HG03064 (cell line): ENCODE results near the gene TEDDM1.

ENCODE experiments used
- ATAC-seq: cut with Tn5 transposase; IDR thresholded peaks from one replicate; pipeline ENCODE4 v1.9.1; 2021; ENCODE audit warnings: low read depth; ENCODE audit not compliant: unreplicated experiment

Gene TEDDM1

DNA sequence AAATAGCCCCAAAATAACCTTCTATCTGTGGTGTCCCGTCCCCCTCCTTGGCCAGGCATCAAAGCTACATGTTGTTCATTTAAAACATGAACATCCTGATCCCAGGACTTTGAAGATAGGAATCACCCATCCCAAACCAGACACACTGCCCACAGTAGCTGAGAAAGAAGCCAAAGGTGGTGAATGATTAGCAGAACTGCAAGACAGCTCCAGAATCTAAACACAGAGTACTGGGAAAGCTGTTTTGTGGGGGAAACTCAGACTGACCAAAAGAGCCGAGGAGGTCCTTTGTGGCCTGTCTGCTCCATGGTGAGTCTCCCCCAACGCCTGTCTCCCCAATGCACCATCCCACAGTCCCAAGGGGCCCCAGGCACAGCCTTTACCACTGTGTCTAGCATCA is 7.3 kb upstream of the TEDDM1 start:
- ATAC-seq = no peak

DNA sequence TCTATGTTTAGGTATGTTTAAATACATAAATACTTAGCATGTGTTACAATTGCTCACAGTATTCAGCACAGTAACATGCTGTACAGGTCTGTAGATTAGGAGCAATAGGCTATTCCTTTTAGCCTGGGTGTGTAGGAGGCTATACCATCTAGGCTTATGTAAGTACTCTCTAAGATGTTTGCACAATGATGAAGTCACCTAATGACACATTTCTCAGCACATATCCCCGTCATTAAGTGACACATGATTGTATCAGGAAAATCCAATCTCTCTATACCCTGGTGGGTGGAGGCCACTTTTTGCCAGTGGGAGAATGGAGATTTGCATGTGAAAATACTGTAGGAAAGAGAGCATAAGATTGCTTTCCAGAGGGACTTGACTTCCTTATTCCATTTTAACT is 5.5 kb upstream of the TEDDM1 start:
- no peak for ATAC-seq

DNA sequence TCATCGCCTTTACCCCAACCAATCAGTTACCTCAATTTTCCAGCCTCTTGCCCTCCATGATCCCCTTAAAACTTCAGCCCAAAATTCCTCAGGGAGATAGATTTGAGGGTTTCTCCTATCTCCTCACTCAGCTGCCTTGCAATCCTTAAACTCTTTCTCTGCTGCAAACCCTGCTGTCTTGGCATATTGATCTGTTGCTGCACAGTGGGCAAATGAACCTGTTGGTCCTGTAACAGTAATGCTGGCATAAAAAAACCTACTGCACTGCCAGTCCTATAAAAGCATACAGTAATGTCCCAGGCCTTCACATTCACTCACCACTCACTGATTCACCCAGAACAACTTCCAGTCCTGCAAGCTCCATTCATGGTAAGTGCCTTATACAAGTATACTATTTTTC is 5.1 kb upstream of the TEDDM1 start:
- ATAC-seq = no peak

DNA sequence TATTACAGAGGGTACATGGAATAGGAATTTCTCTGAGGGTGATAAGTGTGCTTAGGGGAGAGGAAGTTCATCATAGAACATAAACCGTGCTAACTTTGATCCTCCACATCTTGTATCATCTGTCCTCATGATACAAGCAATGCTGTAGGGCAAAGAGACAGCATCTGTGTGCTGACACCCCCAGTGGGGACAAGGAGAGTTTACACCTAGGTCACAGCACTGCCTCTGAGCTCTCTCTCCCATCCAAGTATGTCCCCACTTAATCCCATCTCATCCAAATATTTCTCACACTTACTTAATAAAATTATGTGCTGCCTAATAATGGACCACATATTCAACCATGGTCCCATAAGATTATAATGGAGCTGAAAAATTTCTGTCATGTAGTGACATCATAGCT is 4.3 kb upstream of the TEDDM1 start:
- ATAC-seq = no peak

DNA sequence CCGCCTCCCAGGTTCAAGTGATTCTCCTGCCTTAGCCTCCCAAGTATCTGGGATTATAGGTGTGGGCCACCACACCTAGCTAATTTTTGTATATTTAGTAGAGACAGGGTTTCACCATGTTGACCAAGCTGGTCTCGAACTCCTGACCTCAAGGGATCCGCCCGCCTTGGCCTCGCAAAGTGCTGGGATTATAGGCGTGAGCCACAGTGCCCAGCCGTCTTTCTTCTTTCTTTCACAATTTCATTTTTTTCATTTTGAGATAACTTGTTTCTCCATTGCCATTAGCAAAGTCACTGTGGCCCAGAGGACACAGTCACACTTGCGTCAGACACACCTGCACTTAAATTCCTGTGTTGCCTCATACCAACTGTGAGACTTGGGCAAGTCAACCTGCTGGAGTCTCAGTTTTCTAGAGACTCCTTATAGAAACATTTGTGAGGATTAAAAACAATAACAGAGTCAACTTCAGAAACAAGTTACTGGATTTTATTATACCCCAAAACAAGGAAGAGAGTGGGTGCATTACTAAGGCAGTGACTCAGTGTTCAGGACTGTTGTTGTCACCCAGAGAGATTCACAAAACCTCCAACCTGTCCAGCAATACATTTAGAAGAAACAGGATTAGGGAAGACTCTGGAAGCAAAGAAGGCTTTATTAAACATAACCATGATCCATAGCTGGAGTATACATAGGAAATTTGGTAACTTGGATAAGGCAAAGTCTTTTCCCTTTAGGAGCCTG is 2.6 kb downstream of the TEDDM1 start:
- ATAC-seq = no peak

DNA sequence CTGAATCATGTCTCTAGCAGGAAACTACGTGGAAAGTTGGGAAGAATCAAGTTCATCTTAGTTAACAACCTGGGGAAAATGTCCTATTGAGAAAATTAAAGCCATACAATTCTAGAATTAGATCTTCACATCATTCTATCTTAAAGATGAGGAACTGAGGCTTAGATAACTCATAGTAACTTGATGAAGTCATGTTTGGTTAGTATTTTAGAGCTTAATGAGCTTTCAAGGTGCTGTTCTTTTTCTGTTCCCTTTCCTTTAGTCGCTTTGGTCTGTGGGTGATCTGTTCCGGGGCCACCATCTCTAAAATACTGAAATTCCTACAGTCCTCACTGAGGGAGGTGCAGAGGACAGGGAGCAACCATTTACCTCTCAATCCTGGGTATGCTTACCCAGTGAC is 4.6 kb downstream of the TEDDM1 start:
- ATAC-seq = no peak

DNA sequence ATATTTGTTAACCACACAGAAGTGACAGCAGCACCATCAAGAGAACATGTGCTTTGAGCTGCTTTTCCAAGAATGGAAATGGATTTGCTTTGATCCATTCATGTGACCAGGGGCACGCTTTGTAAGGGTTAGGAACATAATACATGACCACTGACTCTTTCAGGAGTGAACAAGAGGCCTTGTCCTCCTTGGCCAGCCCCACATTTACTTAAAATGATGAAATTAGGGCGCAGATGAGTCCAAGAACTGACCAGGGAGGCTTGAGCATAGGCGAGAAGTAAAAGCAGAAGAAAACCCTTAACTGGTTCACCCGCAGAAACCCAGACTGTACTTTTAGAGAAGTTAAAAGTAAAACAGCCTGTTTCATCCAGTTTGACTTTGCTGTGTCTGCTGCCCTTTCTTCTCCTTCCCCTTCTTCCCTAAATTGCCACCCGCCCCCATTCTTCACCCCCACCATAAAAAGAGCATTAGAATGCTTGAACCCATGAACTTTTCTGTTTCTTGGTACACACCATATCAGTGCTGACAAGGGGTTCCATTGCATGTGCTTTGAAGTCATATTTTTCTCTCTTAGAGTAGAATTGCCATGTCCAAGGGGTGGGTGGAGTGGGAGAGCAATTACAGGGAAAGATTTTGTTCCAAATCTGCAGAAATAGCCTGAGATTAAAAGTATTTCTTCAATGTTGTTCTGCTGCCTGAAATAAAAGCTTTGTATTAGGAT is 6.3 kb downstream of the TEDDM1 start:
- no peak for ATAC-seq

DNA sequence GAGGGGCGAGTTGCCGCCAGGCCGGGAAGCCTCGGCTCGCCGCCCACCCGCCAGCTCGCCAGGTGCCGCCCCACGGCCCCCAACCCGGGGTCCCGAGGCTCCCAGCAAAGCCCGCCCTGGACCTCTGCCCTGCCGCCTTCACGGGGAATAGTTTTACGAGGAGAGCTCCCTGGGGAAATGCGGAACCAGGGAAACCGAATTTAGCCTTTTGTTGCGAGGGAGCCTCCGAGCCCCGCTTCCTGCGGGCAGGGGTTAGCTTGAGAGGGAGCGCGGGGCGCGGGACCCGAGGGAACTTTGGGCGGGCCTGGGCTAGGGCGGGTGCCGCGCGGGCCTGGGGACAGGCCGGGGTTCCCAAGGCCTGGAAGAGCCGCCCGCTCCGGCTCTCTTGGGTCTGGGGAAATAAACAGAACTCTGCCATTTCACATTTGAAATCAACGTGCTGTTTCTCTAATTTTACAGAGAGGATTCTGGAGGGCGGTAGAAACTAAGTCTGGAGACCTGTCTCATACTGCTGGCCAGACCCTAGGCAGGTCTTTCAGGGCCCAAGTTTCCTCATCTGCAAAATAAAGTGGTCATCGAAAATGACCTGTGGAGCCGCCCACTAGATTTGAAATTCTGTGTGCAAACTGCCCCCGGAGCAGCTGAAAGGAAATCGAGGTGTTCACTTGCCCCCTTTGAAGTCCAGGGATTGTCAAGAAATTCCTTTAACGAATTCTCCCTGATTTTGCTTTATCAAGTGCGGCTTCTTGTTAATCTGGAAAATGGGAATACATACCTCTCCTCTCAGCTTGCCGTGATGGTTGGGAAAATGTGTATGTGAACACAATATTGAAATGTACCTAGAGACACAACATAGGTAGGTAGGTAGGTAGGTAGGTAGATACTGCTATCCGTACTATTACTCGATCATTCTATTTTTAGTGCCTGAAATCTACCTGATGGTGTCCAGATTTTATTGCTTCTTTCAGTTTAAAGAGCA is 8.1 kb downstream of the TEDDM1 start:
- no peak for ATAC-seq

DNA sequence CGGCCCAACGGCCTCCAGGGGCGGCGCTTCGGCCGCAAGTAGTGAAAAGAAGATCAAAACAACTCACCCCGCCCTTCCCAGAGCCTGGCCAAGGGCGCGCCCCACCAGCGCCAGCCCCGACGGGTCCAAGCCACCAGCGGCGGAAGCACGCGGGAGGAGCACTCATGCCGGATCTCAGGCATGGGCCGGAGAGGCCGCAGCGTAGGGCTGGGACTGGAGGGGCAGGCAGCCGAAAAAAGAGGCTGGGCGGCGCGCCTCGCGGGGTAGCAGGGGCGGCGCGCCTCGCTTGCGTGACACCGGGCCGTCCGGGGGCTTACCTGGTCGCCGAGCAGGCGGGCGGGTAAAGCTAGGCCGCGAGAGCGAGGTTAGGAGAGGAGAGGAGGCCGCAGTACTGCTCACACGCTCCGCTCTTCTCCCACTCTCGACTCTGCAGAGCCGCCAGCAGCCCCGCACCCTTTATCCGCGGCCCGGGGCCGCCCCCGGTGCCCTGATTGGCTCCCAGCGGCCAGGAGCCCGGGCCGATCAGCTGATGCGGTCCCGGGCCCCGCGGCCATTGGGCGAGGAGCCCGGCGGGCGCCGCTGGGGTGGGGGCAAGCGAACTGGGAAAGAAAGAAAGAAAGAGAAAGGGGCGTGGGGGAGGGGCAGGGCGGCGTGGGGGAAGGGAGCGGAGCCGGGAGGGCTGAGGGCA is 9.0 kb downstream of the TEDDM1 start, which contains the start of gene GLUL:
Gene GLUL, minus strand, starts transcription at position 429 of the 688 bp plus-strand sequence. CDS start 3,053 bp downstream, outside the sequence.
- peak; percentile 71 for ATAC-seq

DNA sequence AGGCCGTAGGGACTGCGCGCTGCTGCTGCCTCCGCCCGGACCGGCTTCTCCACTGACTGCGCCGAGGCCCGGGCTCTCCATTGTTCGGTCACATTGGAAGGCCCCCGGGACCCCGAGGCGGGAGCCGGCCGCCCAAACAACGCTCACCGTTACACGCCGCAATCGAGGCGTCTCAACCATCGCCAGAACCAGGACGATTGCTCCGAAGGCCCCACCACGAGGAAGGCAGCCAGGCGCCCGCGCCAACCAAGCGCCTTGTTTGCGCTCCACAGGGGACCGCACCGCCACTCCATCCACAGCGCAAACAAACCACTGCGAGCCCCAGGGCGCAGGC is 9.5 kb downstream of the TEDDM1 start:
- ATAC-seq = no peak

DNA sequence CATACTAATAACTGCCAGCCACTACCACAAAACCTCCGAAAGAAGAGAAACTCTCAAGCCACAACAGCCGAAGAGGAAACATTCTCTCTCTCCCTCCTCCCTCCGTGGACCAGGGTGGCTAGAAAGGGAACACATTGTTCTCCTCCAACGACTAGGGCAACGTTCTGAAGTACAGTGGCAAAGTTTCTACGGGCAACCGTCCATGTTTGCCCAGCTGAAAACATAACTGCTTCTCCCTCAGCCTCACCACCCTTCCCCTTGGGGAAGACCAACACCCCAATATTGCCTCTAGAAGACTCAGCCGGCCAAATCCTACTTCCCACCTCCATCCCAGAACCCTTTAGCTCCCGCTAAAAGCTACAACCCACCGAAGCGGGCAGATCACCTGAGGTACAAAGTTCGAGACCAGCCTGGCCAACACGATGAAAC is 10.8 kb downstream of the TEDDM1 start:
- ATAC-seq = no peak

DNA sequence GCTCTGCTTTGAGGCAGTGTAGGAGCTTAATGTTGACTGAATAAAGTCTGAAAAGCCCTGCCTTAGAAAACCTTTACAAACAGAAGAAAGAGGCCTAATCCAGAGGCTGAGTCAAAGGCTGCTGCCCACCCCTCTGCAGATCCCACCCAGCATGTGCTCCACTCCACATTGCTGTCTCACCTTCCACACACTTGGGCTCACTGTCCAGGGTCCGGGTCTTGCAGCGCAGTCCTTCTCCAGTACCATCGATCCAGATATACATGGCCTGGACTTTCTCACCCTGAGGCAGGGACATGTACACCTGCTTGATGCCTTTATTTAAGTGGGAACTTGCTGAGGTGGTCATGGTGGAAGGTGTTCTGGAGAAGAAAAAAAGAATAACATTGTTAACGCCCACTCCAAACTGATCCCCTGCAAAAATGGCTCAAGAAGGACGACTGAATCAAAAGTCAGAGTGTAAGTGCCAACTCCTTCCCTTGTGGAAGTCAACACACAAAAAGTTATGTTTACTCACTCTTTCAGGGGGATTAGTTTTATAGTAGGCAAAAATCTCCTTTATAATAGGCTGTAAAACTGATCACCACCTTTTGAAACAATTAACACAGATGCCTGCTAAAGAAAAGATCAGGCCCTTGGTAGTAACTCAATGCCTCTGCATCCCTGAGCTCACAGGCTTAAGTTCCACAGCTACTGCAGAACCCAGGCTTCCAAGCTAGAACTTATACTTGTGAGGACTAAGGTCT is 11.9 kb downstream of the TEDDM1 start:
- ATAC-seq = no peak

DNA sequence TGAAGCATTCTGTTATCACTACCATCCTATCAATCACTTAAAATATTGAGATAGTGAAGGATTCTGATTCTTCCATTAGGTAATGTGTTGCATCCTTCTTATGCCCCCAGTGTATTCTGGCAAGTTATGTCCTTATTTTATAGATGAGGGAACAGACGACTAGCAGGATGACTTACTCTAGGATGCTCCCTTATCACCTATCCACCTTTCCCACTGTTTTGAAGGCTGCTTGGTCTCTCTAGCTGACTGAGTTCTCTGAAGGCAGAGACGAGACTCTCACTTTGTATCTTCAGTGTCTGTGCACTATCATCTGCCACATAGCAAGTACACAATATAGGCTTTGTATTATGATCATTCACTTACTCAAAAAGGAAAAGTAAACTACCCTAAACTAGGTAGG is 12.9 kb downstream of the TEDDM1 start:
- no peak for ATAC-seq

DNA sequence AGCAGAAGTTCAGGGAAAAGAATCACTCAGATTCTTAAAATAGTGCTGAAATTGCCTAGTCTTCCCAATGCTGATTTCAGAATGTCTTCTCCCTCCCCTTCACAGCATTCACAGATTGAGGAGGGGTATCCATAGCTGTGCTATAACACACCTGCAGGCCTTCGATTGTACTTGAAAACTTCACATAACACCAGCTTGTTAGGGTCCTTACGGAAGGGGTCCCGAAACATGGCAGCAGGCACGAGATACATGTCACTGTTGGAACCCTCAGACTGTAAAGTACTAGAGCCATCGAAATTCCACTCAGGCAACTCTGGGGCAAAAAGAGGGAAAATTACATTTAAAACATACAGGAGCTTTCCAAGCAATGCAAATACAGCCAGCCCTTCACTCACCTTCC is 13.5 kb downstream of the TEDDM1 start:
- no peak for ATAC-seq

DNA sequence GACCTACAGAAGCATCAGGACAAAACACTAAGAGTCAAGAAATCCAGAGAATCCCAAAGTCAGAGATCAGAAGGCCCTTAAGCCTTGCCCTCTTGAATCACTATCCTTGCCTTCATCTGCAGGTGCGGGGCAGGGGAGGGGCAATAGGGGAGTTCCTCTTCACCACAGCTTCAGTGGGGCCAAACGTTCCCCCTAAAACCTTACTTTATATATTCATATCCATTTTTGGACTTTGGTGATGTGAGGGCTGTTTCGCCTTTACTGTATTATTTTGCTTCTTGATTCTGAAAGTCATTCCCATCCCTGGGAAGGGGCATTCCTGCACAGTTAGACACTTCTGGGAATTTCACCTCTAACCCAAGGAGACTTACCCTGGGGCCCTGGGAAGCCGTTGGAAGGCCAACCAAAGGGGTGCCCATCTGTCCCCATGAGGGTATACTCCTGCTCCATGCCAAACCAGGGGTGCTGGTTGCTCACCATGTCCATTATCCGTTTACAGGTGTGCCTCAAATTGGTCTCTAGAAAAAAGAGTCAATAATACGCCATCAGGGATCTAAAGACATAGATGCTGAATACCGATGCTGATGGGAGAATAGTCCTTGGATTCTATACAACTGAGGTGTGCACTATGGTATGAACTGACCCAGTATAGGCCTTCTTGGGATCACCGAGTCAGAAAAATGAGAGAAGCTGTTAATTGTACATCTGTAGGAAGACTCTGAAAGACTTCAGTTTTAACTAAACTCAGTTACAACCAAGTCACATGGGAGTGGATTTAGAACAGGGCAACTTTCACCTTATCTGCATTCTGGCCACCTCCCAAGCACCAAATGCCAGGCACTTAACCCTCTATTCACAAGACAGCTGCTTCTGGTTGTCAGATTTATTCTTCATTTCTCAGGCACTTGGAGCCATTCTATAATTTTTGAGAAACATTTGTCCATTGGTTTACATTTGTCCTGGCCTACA is 14.3 kb downstream of the TEDDM1 start:
- ATAC-seq = no peak

DNA sequence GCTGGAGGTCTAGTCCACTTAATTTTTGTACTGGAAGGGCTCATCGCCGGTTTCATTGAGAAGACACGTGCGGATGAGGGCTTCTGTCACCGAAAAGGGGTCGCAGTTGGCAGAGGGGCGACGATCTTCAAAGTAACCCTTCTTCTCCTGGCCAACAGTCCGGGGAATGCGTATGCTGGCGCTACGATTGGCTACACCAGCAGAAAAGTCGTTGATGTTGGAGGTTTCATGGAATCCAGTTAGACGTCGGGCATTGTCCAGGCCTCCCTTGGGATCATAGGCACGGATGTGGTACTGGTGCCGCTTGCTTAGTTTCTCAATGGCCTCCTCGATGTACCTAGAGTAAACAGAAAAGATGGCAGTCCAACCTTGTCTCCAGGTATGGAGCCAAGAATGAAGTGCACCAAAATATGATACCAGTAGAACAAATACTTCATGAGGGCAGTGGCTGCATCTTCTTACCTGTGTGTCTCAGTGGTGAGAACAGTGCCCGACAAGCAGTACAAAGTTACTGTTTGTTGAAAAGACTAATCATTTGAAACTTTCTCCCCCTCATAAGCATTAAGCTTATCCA is 16.0 kb downstream of the TEDDM1 start:
- ATAC-seq = no peak

DNA sequence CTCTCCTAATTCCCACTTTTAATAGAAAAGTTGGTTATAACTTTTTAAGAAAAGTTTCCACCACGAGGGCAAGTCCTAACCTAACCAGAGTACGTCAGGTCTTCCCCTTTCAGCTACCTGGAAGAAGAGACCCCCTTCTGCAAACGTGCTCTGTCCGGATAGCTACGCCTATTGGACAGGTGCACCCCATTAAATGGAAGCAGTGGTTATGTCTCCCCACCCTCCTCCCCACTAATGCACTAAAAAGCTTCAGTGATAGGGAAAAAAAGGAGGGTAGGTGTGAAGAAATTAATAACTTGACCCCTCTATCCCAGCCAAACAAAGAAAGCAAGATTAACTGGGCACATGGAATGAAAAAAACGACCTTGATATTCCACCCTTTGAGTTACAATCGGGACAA is 16.5 kb downstream of the TEDDM1 start:
- ATAC-seq = no peak

DNA sequence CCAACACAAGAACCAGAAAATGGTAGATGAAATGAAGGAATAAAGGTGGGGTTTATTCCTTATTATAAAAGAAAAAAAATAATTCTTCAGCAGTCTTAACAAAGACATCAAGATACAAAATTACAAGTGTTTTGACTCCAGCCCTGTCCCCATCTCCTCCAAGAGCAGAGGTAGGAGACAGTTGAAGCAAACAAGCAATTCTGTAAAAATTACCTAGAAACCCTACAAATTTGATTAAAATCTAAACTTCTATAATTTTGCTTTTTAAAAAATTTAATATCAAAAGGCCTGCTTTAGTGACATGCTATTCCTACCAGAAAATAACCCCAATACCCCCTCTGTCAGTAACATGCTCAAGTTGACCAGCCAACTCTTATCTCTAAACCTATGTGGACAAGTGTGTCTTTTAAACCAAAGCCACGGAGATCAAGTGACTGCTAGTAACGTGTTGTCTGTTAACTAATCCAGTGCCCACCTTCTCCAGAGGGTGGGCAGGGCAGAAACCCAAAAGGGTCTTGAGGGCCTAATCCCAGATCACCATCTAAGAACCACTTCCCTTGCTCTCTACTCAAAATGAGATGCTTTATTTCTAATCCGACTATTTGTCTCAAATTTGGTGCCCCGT is 17.3 kb downstream of the TEDDM1 start:
- no peak for ATAC-seq
